HG02852 (cell line): Measurements from ENCODE around the gene ZNF160.
"Not testable (repeated sequence)": the region's sequence is repeated elsewhere in the genome, so short reads cannot be mapped to it uniquely, and the experiment has no call there.

ENCODE experiments used
- ATAC-seq: cut with Tn5 transposase; IDR thresholded peaks from one replicate; pipeline ENCODE4 v1.9.1; 2021; ENCODE audit warnings: mild to moderate bottlenecking, moderate library complexity; ENCODE audit not compliant: unreplicated experiment

Gene ZNF160

GRCh38 chr19:53092723-53093122 lies 10.5 kb downstream of the ZNF160 start:
- no peak for ATAC-seq

DNA sequence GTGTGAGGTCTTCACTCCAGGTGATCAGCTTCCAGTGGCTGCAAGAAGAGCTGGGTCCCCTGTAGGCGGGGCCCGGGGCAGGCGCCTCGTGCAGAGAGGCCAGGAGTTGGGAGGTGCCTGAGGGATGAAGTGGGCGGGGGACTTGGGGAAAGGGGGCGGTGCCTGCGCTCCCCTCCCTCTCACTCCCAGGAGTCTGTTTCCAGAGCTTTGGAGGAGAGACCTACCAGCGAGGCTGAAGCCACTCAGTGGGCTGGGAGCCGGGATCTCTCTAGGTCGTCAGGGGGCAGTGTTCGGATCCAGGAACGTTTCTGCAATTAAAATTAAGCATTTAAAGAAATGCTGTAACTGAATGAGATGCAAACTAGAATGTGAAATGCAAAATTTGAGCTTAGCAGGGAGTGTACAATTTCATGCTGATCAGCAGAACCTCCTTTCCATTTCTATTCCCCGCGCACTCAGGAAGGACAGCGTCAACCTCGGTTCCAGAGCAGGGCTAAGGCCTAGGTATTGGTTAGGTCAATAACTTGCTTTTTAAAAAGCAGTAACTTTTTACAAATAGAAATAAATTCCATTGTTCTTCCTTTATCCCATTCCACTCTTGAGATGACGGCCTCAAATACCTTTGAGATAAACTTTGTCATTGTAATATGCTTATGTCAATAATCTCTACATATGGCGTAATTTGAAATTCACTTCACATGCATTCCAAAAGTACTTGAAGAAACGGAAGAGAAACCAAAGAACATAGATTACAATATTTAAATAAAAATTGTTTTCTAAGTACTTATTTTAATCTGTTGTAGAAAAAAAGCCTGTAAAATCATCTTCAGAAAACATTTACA lies 11.6 kb downstream of the ZNF160 start:
- ATAC-seq, result no peak

DNA sequence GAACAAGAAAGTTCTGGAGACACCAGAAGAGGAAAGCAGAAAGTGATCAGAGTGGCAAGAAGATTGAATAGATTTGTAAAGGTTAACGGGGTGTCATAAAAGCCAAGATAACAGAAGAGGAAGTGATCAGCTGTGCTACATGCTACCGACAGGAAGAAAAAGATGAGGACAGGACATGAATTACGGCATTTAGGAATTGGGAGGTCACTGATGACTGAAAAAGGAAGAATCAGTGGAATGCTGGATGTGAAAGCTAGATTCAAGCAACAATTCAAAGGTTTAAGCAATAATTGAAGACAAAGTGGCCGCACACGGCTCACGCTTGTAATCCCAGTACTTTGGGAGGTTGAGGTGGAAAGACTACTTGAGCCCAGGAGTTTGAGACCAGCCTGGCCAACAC lies 15.1 kb downstream of the ZNF160 start:
- no peak for ATAC-seq

GRCh38 chr19:53086949-53087348 lies 16.3 kb downstream of the ZNF160 start:
- ATAC-seq, result no peak

- ATAC-seq, result no peak
These were observed 17.7 kb downstream of the ZNF160 start for GRCh38 chr19:53085496-53085895.

DNA sequence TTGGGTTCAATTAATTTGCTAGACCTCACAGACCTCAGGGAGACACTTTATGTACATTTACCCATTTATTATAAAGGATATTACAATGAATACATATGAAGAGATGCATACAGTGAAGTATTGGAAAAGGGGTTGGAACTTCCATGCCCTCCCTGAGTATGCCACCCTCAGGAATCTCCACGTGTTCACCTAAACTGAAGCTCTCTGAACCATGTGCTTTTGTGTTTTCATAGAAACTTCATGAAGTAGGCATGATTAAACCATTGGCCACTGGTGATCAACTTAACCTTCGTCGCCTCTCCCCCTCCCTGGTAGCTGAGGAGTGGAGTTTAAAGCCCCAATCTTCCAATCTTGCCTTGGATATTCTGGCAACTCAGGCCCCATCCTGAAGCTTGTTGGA lies 20.3 kb downstream of the ZNF160 start:
- ATAC-seq, result no peak

DNA sequence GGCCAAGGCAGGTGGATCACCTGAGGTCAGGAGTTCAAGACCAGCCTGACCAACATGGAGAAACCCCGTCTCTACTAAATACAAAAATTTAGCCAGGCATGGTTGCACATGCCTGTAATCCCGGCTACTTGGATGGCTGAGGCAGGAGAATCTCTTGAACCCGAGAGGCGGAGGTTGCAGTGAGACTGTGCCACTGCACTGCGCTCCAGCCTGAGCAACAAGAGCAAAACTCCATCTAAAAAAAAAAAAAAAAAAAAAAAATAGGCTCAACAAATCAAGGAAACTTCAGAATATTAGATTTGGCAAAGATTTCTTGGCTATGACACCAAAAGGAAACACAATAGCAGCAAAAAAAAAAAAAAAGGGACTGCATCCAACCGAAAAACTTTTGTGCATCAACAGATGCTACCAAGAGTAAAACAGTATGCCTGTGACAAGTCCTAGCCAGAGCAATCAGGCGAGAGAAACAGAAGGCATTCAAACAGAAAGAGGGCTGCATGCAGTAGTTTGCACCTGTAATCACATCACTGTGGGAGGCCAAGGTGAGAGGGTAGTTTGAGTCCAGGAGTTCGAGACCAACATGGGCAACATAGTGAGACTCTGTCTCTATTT lies 23.8 kb downstream of the ZNF160 start:
- no peak for ATAC-seq

GRCh38 chr19:53078668-53079067 lies 24.6 kb downstream of the ZNF160 start:
- no peak for ATAC-seq

DNA sequence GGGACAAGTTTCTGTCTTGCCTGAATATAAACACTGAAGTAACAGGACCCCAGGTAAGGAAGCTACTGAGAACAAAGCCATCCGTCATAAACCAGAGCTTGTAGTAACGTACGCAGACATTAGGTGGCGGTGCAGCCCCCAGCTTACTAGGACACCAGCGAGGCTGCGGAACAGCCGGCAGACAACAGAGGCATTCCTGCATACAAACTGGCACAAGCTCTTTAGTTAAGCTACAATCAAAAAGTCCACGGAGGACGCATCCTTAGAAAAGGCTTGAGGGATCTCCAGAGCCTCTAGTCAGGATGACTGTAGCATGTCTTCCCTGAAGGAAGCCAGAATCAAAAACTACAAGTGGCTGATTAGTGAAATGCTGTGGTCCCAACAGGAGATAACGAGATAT lies 26.2 kb downstream of the ZNF160 start:
- no peak for ATAC-seq

GRCh38 chr19:53068834-53069233 lies 34.4 kb downstream of the ZNF160 start:
- ATAC-seq, result no peak

DNA sequence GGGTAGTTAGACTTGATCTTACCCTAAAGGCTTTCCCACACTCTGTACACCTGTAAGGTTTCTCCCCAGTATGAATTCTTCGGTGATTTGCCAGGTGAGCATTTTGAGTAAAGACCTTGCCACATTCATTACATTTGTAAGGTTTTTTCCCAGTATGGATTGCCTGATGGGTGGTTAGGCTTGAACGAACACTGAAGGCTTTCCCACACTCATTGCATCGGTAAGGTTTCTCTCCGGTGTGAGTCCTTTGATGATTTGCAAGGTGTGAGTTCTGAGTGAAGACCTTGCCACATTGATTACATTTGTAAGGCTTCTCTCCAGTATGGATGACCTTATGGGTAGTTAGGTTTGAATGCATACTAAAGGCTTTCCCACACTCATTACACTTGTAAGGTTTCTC lies 35.0 kb downstream of the ZNF160 start:
- no peak for ATAC-seq

- no peak for ATAC-seq
These were observed 45.2 kb downstream of the ZNF160 start for GRCh38 chr19:53057904-53058580.

DNA sequence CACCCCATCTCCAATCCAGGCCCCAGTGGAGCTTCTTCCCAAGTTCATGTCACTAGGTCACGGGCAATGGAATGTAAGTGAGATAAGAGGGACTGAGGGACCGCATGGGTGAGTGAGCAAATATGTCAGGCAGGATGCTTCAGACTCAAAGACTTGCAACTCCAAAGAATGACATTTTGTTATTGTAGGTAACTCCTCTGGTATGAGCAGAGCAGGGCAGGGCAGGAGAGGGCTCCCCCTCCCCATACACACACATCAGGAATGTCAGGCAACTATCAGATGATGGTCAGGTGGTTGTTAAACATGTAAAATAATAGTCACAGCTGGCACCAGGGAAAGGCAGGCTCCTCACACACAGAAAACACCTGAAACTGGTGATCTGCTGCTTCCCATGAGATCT lies 48.1 kb downstream of the ZNF160 start:
- ATAC-seq, result no peak

DNA sequence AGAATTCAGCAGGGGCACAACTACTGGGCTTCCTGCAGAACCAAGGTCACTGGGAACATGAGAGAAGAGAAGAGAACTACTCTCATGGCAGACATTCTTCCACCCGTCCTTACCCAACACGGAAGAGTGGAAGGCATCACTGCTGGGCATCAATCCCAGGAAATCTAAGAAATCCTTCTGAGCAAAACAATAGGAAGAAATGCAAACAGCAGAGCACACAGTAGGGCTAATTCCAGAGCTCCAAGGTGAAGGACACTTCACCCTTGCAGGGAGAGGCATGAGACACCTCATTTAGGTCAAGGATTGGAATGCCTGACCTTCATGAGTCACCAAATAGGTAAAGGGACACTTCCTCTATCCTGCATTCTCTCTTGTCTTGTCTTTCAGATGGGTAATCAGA lies 55.8 kb downstream of the ZNF160 start:
- ATAC-seq, result no peak

GRCh38 chr19:53045536-53045935 lies 57.7 kb downstream of the ZNF160 start:
- no peak for ATAC-seq

DNA sequence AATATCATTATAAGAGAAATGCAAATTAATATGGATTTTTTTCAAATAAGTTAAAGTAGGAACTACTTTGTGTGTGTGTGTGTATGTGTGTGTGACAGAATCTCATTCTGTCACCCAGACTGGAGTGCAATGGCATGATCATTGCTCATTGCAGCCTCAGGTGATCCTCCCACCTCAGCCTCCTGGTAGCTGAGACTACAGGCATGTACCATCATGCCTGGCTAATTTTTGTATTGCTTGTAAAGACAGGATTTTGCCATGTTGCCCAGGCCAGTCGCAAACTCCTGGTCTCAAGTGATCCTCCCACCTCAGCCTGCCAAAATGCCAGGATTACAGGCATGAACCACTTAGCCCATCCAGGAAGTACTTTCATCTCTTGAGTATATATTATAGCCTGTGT lies 61.9 kb downstream of the ZNF160 start:
- ATAC-seq, result no peak

DNA sequence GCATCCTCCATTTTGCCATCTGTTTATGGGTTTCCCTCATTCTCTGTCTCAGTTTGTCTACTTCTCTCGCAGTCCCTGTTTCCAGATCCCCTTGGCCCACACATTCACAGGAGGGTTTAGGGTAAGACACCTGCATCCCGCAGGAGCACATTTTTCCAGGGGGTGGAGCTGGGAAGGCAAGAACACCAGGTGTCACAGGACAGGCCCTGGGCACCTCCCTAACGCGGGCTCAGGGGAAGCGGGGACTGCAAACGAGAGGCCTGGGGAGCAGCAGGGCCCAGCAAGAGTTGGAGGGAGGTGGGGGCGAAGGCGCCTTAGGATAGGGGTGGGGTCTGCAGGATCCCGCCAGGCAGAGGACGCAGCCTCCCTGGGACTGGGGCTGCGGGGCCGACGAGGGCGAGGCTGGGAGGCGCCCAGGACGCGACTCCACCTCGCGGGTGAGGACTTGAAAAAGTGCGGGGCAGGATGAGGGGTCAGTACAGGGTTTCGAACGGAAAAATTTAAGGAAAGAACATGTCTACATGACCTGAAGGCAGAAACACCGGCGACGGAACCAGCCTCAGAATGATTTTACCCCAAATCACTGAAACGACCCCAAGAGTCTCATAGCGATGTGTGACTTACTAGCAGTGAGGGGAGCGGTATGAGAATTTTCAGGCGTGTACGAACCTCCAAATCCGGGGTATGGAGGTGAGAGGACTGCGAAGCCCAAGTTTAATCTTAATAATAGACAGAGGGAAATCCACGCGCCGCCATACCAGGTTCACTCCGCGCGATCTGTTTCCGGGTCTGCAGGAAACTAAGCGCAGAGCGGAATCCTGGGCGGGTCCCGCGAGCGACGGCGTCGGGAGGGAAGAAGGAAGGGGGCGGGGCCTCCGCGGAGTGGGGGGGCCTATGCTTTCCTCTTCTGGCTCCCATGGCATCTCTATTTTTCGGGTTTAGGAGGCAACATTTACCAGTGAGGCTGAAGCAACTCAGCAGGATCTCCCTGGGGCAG lies 65.8 kb downstream of the ZNF160 start:
- no peak for ATAC-seq

DNA sequence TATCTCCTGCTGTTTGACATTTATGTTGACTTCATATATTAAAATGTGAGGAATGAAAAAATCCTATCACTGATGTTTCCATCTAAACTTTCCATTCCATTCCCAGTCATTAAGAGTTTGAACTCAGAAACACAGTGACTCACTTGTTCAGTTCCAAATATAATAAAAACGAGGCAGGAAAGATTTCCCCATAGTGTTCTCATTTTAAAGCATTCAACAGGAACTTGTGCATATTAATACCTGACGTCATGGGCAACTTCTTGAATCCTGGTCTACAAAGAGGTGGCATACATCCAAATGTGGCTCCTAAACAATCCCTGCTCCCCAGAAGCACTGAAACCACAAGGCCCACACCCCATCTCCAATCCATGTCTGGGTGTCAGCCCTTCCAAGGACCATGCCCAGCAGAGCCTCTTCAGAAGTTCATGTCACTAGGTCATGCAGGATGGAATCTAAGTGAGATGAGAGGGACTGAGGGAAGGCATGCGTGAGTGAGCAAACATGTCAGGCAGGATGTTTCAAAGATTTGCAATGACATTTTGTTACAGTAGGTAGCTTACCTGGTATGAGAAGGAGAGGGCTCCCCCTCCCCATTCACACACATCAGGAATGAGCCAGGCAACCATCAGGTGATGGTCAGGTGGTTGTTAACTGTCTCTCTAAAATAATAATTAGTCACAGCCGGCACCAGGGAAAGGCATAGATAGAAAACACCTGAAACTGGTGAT lies 68.1 kb downstream of the ZNF160 start:
- no peak for ATAC-seq

DNA sequence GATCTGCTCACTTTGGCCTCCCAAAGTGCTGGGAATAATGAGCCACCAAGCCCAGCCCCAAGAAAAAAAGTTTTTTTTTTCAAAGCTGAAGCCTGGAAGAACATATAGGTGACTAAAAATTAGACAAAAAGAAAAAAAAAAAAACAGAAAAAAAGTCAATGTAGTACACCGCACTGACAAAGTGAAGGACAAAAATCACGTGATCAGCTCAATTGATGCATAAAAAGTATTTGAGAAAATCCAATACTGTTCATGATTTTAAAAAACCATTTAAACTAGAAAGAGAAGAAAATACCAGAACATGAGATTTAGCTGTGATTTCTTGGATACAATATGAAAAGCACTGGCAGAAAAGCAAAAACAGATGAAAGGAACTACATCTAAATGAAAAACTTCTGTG lies 69.2 kb downstream of the ZNF160 start:
- no peak for ATAC-seq

DNA sequence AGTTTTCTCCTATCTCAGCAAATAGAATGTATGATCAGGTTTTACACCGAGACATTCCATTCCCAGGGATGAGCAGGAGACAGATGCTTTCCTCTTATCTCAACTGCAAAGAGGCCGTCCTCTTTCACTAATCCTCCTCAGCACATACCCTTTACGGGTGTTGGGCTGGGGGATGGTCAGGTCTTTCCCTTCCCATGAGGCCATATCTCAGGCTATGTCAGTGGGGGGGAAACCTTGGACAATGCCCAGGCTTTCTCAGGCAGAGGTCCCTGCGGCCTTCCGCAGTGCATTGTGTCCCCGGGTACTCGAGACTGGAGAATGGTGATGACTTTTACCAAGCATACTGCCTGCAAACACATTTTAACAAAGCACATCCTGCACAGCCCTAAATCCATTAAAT lies 74.9 kb downstream of the ZNF160 start:
- ATAC-seq, result not testable (repeated sequence)
